Right forelimb (tissue), 1 donor: Measurements from ENCODE around the gene CA10.

Experiments used
- DNase-seq: peaks from one replicate; pipeline ENCODE4 v3.0.0-alpha.2; 2018

The CA10 gene

DNA sequence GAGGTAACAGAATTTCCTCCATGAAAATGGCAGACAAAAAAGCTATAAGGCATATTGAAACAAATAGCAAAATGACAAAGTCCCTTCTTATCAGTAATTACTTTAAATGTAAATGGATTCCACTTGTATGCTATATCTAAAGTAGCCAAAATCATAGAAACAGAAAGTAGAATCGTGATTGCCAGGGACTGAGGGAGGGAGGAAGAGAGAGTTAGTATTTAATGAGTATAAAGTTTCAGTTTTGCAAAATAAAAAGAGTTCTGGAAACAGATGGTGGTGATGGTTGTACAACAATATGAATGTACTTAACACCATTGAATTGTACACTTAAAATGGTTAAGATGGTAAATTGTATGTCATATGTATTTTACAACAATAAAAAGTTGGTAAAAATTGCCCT, 407.4 kb downstream of the CA10 start:
- no peak for DNase-seq

DNA sequence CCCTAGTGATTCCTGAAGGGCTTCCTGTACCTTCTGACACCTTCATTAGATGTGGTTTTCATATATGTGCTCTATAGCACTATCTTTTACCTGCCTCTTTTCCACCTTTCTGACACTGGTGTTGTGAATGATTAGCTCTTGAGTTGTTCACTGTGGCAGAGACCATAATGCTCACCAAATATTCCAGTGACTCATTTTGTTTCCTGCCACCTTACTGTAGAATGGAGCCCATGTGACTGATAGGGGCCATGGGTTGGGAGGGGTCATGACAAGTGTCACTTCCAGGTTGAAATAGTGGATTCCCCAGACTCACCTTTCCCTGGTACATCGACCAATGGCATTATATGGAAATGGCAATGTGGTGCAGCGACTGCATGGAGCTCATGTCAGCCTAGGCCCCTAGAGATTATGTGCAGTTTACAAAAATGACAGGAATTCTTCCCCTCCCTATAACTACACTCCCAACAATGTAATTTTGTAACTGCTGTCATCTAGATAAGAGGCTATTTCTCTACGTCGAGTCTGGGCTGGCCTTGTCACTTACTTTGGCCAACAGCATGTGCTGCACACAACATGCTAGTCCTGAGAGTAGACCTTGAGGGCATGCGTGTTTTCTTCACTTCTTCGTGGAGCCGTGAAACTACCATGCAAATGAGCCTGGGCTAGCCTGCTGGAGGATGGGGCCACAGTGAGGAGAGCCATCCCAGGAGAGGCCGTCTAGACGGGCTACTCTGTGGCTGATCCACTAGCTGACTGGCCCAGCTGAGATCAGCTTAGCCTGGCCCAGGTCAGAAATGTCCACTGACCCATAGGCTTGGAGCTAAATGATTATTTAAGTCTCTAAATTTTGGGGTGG, 409.5 kb downstream of the CA10 start:
- DNase-seq, result no peak

DNA sequence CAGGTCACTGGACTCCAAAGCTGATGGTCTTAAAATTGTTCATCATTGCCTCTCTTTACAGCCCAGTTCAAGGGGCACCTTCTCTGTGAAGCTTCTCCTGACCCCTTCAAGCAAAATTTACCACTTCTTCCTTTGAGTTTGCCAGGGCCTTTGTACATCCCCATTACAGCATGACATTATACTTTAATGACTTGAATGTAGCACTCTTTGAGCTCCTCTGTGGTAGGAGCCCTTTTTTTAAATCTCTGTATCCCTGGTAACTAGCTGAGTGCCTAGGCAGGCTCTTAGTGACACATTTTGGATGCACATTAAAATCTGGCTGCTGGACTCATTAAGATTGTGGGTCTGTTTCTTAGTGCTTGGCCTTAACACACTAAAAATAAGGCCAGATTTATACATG, 412.1 kb downstream of the CA10 start:
- no peak for DNase-seq

GRCh38 chr17:51745993-51746392, 412.5 kb downstream of the CA10 start:
- no peak for DNase-seq

- no peak for DNase-seq
These were observed 415.0 kb downstream of the CA10 start for GRCh38 chr17:51743477-51743876.

DNA sequence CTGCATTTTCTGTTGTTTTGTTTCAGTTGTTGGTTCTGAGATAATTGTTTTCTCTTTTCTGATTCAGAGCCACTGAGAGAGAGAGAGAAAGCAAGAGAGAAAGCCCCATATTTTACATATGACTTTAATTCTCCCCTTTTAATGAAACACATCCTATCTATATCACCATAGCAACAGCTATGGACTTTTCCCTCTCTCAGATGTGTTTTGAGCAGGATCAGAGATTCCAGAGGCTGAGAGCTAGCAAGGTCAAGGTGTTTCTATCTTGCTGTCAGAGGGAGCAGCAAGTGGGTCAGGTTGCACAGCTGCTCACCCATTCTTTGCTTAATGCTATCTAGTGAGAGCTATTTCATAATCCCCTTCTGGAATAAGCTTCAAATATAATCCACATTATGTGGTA, 415.9 kb downstream of the CA10 start:
- DNase-seq, result no peak

DNA sequence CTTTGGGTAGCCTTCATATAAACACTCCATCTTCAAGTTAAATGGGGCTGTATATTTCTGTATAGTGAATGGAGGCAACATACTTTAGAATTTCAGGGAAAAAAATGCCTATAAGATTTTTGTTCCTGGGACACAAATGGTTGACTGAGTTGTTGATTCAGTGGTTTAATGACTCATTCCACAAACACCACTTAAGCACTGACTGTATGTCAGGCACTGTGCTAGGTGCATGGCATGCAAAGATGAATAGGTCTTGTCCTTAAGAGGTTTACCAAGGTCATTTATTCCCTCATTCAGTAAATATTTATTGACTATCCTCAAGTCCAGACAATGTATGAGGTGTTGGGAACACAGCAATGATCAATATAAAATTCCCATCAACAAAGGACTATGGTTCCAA, 417.1 kb downstream of the CA10 start:
- DNase-seq, result no peak

- DNase-seq, result no peak
These were observed 418.0 kb downstream of the CA10 start for GRCh38 chr17:51740531-51740930.

DNA sequence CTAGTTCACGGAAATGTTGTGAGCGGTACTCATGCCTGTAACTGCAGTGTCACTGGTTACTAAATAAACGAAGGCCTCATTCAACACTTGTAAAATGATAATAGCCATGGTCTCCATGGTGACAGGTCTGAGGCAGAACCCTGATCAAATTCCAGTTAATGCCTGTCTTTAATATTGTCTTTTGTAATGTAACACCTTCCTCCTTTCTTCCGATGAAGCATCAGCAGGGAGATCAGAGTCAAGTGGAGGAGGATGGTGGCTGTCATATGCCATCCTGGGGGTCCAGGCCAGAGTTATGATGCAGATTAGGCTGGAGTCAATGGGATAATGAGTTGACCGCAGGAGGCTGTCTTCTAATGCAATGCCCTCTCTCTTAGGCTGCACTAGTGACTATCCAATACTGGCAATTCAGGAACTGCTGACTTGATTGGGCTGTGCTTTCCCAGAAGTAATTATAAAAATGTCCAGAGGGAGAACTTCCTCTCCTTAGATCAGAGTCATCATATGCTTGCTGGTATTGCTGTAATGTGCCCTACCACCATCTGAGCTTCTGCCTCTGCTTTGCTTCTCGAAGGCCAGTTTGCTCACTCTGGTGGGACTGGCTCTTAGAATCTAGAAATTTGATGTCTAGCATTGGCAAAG, 419.1 kb downstream of the CA10 start:
- no peak for DNase-seq

- no peak for DNase-seq
These were observed 422.2 kb downstream of the CA10 start for GRCh38 chr17:51736356-51736755.

GRCh38 chr17:51734976-51735375, 423.5 kb downstream of the CA10 start:
- DNase-seq, result no peak

DNA sequence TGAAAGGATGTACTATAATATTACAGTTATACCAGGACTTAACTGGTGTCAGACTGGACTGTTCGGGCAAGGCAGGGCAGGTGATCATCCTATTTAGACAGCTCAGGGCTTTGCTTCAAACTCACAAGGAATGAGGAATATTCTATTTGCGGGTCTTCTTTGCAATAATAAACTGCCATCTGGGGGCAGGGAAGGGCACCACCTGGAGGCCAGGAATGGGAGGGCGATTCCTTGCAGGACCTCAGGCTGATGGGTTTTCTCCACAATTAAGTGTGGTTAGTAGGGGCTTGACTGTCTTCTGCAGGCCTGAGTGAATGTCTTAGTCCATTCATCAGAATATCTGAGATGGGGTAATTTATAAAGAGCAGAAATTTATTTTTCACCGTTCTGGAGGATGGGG, 424.1 kb downstream of the CA10 start:
- no peak for DNase-seq

GRCh38 chr17:51733166-51733565, 425.3 kb downstream of the CA10 start:
- no peak for DNase-seq

DNA sequence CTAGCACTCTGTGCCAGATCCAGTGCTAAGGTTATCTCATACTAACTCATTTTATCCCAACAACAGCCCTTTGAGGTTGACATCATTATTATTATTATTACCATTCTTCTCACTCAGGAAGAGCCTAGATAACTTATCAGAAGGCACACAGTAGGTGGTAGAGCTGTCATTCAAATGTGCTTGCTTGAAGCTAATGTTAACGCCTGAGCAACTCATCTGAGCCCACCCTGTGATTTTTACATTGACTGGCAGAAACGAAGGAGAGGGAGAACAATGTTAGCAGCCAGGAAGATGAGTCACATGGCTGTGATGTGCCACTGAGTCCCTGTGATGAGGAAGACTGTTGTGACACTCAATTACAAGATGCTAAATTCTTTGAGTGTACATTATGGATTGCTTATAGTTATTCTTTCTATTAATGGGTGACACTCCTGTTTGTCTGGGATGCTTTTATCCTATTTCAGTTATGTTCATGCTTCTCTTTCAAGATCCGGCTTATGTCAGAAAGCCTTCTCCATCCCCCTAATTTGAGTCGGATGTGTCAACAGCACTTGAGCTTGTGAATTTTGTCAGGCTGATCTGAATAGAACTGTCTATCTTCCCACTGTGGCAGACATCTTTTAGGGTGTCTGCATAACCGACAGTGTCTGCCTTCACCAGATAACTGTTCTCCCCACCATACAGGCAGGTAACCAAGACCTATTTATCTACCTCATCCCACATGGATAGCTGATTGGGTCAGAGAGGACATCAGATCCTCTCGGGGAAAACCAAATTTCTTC, 426.4 kb downstream of the CA10 start:
- no peak for DNase-seq

GRCh38 chr17:51730303-51731050, 428.0 kb downstream of the CA10 start:
- no peak for DNase-seq

DNA sequence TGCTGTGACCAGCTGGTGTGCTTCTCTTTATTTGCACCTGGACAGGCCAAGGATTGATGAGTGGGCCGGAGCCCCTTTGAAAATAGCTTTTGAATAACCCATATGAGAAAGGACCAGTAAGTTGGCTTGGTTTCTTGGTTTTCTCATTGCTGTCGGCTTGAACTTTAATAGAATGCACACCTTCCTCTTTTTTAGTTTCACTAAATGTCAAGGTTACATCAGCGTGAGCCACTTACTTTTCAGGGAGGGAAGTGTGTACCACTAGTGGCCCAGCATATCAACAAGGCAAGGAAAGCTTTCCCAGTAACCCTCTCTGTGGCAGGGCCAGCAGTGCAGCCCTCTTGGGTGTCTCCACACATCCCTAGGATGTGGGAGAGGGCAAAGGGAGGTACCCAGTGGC, 433.3 kb downstream of the CA10 start:
- no peak for DNase-seq

DNA sequence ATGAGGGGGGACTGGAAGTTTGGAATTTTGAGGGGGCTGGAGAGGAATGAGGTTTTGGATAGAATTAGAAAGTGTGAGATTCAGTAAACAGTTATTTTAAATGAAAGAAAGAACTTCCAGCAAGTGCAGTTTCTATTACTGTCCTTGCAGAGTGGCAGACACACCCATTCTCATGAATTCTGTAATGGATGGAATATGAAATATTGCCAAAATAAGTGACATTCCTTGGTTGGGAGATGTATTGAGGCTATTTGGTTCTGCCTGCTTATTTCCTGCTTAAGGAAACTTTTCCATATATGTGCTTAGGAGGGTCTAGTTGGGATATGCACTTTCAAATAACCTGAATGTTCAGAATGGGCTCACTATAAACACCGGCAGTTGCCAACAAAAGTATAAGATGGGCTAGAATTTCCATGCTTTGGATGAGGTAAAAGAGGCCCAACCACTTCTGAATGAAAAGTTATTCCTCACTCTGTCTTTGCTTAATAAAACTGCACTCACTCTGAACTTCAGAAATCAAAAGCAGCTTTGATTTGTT, 434.4 kb downstream of the CA10 start:
- no peak for DNase-seq

- no peak for DNase-seq
These were observed 435.5 kb downstream of the CA10 start for GRCh38 chr17:51722994-51723393.

- DNase-seq, result no peak
These were observed 436.8 kb downstream of the CA10 start for GRCh38 chr17:51721730-51722129.

DNA sequence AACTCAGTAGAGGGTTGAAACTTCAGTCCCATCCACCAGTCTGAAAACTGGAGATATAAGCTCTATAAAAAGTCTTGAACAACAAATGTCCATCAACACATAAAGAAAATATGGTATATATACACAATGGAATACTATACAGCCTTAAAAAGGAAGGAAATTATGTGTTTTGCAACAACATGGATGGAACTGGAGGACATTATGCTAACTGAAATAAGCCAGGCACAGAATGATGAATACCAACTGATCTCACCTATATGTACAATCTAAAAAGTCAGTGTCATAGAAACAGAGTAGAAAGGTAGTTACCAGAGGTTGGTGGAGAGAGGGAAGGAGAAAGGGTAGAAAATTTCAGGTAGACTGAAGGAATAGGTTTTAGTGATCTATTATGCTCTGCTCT, 438.1 kb downstream of the CA10 start:
- no peak for DNase-seq

GRCh38 chr17:51718983-51719382, 439.5 kb downstream of the CA10 start:
- DNase-seq, result no peak

DNA sequence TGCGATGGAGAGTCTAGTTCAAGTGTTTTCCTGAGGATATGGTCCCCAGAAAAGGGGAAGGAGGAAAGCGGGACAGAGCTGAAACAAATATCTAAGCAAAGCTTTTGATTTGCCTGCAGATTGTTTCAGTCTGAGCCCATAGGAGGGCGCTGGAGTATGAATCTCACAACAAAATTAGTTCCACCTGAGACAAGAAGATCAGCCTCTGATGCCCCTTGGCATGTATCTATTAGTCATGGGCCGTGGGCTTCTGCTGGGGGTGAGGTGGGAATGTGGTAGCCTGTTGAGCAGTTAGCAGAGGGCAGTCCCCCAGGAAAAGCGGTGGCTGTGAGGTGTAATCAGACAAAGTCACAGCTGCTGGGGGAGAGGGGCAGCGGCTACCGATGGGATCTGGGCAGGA, 446.9 kb downstream of the CA10 start:
- DNase-seq, result no peak

- DNase-seq, result no peak
These were observed 447.9 kb downstream of the CA10 start for GRCh38 chr17:51710634-51710979.
